ENCODE data around the gene SLC9B2.

- TF ChIP-seq, protein P1, sequence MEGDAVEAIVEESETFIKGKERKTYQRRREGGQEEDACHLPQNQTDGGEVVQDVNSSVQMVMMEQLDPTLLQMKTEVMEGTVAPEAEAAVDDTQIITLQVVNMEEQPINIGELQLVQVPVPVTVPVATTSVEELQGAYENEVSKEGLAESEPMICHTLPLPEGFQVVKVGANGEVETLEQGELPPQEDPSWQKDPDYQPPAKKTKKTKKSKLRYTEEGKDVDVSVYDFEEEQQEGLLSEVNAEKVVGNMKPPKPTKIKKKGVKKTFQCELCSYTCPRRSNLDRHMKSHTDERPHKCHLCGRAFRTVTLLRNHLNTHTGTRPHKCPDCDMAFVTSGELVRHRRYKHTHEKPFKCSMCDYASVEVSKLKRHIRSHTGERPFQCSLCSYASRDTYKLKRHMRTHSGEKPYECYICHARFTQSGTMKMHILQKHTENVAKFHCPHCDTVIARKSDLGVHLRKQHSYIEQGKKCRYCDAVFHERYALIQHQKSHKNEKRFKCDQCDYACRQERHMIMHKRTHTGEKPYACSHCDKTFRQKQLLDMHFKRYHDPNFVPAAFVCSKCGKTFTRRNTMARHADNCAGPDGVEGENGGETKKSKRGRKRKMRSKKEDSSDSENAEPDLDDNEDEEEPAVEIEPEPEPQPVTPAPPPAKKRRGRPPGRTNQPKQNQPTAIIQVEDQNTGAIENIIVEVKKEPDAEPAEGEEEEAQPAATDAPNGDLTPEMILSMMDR (IDR thresholded peaks at IDR 0.05; ENCODE audit: borderline replicate concordance, extremely low read depth, low read length, poor library complexity, severe bottlenecking), result peak; percentile 66
- TF ChIP-seq EZH2 (IDR thresholded peaks at IDR 0.05; ENCODE audit: borderline replicate concordance, low read depth, low read length, severe bottlenecking), result no peak
These were observed 44.0 kb downstream of the SLC9B2 start for GRCh38 chr4:103032574-103032973.

Data from DND-41 (cell line).